Sigmoid colon (tissue), 7 donors: Measurements from ENCODE around the gene PPCDC. TPM values are rescaled to one million over a fixed set of nuclear protein-coding genes. Genes with fewer than 3 reads are reported as not detected.

Experiments
- DNase-seq: peaks from one replicate; pipeline ENCODE4 v3.0.0-alpha.2; 2019
- H3K27ac ChIP-seq, 4 donors: fragments of 200-600 bp; sonication (generic); one replicate each; pipeline ENCODE4 v1.5.1; 2016 to 2019; ENCODE audit warnings: mild to moderate bottlenecking in 1 of 4
- H3K27me3 ChIP-seq, 3 donors: fragments of 200-600 bp; sonication (generic); one replicate each; pipeline ENCODE4 v1.5.1; 2019; ENCODE audit warnings: mild to moderate bottlenecking in 1 of 3
- H3K36me3 ChIP-seq, 4 donors: fragments of 200-600 bp; sonication (generic); one replicate each; pipeline ENCODE4 v1.5.1; 2016 to 2019
- H3K4me1 ChIP-seq, 4 donors: fragments of 200-600 bp; sonication (generic); one replicate each; pipeline ENCODE4 v1.5.1; 2017 to 2019
- H3K4me3 ChIP-seq, 4 donors: fragments of 200-600 bp; sonication (generic); one replicate each; pipeline ENCODE4 v1.5.1; 2017 to 2019; ENCODE audit warnings: mild to moderate bottlenecking in 2 of 4, moderate library complexity in 1 of 4
- H3K9me3 ChIP-seq, 4 donors: fragments of 200-600 bp in 3 of 4; sonication (generic) in 3 of 4; one replicate each; pipeline versions ENCODE4 v1.5.1 to v1.6.1; 2013 to 2019
- EP300 ChIP-seq, 4 donors: sonication (generic); formaldehyde crosslinking; IDR thresholded peaks; one replicate each; pipeline ENCODE4 v1.6.1; 2017; ENCODE audit warnings: antibody characterized with exemption in 4 of 4
- POLR2A ChIP-seq, 2 donors: fragments of 450-650 bp; IDR thresholded peaks; one replicate each; pipeline ENCODE4 v1.6.1; 2016; ENCODE audit warnings: antibody characterized with exemption in 2 of 2, mild to moderate bottlenecking in 2 of 2, moderate library complexity in 2 of 2
- POLR2AphosphoS5 ChIP-seq, 4 donors: sonication (generic); formaldehyde crosslinking; IDR thresholded peaks; one replicate each; pipeline ENCODE4 v1.6.1; 2017; ENCODE audit warnings: antibody characterized with exemption in 4 of 4
- WGBS, 2 donors: extraction: QIAGEN DNeasy Blood & Tissue Kit; methylation state at CpG; one replicate each; pipeline ENCODE4 v1.1.7; 2013; 5-methylcytosine and 5-hydroxymethylcytosine counted together
- intact Hi-C: fragments of 100-400 bp; cut with DNase I; formaldehyde crosslinking; loops from one replicate; pipeline ENCODE4 v1.15.1; 2023
- polyA plus RNA-seq, 3 donors: library from polyadenylated mRNA; stranded (reverse); fragments of 200-250 nt; gene quantifications; one replicate each; pipeline ENCODE4 v1.2.3, GENCODE V29; 2013
- total RNA-seq, 4 donors: library from RNA; depleted of rRNA; stranded (reverse); fragments of >200 nt; gene quantifications; one replicate each; pipeline ENCODE4 v1.1.0, GENCODE V29; 2016
- TF ChIP-seq, protein P1 (sequence below), 4 experiments: fragments of 450-650 bp in 3 of 4; fragments of 200-600 bp in 1 of 4; IDR thresholded peaks; one replicate each; pipeline ENCODE4 v1.5.1; 2016 to 2019; ENCODE audit warnings: antibody characterized with exemption in 4 of 4, mild to moderate bottlenecking in 3 of 4, moderate library complexity in 2 of 4
- donor health status: healthy with polysubstance abuse.
- donor health status: Bipolar disorder and iron deficiency.
- donor health status: healthy.

Gene PPCDC
- total and polyA plus RNA-seq, 7 donors: 7.9 to 37.0 (median 16.2) TPM

DNA sequence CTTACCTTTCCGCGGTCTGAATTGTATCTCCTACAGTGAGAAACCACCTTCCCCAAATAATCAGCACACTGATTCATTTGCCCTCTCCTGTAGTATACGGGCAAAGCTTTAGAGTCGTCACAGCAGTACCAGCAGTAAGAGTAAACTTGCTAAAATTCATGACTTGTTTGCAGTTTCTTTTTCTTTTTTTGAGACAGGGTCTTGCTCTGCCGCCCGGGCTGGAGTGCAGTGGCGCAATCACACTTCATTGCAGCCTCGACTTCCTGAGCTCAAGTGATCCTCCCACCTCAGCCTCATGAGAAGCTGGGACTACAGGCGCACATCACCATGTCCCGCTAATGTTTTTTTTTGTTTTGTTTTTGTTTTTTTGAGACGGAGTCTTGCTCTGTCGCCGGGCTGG, 16.2 kb upstream of the PPCDC start:
- Histone ChIP-seq H3K27me3 (no peaks in the 10 kb centered on the region), H3K4me3 (no peak overlapping the region), H3K36me3 (no peaks in the 10 kb centered on the region), H3K4me1 (no peaks in the 10 kb centered on the region), H3K9me3 (no peaks in the 10 kb centered on the region), H3K27ac (no peak overlapping the region)
- no peak for TF ChIP-seq EP300 (IDR thresholded peaks at IDR 0.05)
- TF ChIP-seq, protein P1, sequence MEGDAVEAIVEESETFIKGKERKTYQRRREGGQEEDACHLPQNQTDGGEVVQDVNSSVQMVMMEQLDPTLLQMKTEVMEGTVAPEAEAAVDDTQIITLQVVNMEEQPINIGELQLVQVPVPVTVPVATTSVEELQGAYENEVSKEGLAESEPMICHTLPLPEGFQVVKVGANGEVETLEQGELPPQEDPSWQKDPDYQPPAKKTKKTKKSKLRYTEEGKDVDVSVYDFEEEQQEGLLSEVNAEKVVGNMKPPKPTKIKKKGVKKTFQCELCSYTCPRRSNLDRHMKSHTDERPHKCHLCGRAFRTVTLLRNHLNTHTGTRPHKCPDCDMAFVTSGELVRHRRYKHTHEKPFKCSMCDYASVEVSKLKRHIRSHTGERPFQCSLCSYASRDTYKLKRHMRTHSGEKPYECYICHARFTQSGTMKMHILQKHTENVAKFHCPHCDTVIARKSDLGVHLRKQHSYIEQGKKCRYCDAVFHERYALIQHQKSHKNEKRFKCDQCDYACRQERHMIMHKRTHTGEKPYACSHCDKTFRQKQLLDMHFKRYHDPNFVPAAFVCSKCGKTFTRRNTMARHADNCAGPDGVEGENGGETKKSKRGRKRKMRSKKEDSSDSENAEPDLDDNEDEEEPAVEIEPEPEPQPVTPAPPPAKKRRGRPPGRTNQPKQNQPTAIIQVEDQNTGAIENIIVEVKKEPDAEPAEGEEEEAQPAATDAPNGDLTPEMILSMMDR (IDR thresholded peaks at IDR 0.05): no peak
- TF ChIP-seq POLR2A (IDR thresholded peaks at IDR 0.05): no peak
- no peak for TF ChIP-seq POLR2AphosphoS5 (IDR thresholded peaks at IDR 0.05)
- WGBS, 2 donors: 80 to 92% methylated on average over 13 of the region's 13 CpGs
- intact Hi-C loops: no loop called here
- no peak for DNase-seq

DNA sequence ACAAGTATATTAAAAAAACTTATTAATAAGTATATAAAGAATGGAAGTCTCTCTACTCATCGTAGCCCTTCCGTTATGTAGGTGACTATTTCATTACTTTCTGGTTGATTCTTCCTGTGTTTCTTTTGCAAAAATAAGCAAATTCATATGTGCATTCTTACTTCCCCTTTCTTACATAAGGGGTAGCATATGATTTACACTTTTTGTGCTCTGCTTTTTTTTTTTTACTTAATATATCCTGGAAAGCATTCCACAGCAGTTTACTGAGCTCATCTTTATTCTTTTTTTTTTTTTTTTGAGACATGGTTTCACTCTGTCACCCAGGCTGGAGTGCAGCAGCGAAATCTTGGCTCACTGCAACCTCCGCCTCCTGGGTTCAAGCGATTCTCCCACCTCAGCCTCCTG, 15.2 kb upstream of the PPCDC start:
- intact Hi-C loops: no loop called here
- no peaks in the 10 kb centered on the region for H3K36me3 ChIP-seq
- DNase-seq: no peak
- H3K9me3 ChIP-seq: no peaks in the 10 kb centered on the region
- H3K4me3 ChIP-seq: no peak overlapping the region
- 62 to 86% methylated on average over 5 of the region's 5 CpGs for WGBS, 2 donors
- TF ChIP-seq, protein P1 (IDR thresholded peaks at IDR 0.05): no peak
- H3K27ac ChIP-seq: no peak overlapping the region
- H3K4me1 ChIP-seq: no peaks in the 10 kb centered on the region
- H3K27me3 ChIP-seq: no peaks in the 10 kb centered on the region

DNA sequence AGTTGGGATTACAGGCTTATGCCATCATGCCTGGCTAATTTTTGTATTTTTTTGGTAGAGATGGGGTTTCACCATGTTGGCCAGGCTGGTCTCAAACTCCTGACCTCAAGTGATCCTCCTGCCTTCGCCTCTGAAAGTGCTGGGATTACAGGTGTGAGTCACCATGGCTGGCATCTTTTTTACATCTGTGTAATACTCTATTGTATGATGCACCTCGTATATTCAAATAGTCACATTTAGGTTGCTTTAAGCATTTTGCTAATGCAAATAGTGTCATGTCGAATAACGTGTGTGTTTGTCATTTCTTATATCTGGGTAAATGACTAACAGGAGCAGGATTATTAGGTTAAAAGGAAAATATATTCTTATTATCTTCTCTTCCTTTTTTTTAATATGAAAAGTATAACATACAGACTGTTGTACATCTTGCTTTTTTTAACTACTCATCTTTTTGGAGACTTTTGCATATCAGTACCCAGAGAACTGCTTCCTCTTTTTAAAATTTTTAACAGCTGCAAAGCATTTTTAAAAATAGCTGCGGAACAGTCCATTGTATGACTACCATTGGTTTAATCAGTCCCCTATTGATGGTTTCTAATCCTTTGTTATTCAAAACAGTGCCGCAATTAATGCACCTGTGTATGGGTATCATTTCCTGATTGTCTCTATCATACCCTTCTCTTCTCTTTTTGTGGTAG, 14.6 kb upstream of the PPCDC start:
- H3K4me3 ChIP-seq: no peak overlapping the region
- TF ChIP-seq, protein P1 (IDR thresholded peaks at IDR 0.05): no peak
- TF ChIP-seq POLR2A (IDR thresholded peaks at IDR 0.05) (no peak), EP300 (IDR thresholded peaks at IDR 0.05) (no peak), POLR2AphosphoS5 (IDR thresholded peaks at IDR 0.05) (no peak)
- no peaks in the 10 kb centered on the region for H3K4me1 ChIP-seq
- WGBS, 2 donors: 56 to 80% methylated on average over 6 of the region's 6 CpGs
- H3K27ac ChIP-seq: no peak overlapping the region
- intact Hi-C loops: no loop called here
- no peak for DNase-seq
- no peaks in the 10 kb centered on the region for H3K9me3 ChIP-seq
- H3K27me3 ChIP-seq: no peaks in the 10 kb centered on the region
- no peaks in the 10 kb centered on the region for H3K36me3 ChIP-seq

DNA sequence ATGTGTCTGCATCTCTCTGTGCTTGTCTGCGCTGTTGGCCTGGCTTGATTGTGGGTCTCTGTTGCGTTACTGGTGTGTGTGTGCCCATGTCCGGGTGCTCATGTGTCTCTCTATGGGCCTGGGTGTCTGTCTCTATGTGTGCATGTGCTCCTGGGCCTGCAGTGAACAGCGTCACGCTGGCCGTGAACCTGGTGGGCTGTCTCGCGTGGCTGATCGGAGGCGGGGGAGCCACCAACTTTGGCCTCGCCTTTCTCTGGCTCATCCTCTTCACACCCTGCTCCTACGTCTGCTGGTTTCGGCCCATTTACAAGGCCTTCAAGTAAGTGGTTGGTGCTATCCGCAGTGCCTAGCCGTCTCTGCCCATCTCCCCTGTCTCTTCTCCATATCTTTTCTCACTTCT, 7.0 kb upstream of the PPCDC start:
- H3K9me3 ChIP-seq: no peaks in the 10 kb centered on the region
- no peak for DNase-seq
- H3K27me3 ChIP-seq: no peaks in the 10 kb centered on the region
- H3K27ac ChIP-seq: no peak overlapping the region
- WGBS, 2 donors: 92 to 93% methylated on average over 15 of the region's 15 CpGs
- TF ChIP-seq POLR2A (IDR thresholded peaks at IDR 0.05) (no peak), POLR2AphosphoS5 (IDR thresholded peaks at IDR 0.05) (no peak), EP300 (IDR thresholded peaks at IDR 0.05) (no peak)
- TF ChIP-seq, protein P1 (IDR thresholded peaks at IDR 0.05): no peak
- no peaks in the 10 kb centered on the region for H3K4me1 ChIP-seq
- no peak overlapping the region for H3K4me3 ChIP-seq
- intact Hi-C loops: no loop called here
- no peaks in the 10 kb centered on the region for H3K36me3 ChIP-seq

GRCh38 chr15:75019916-75020315, 3.5 kb upstream of the PPCDC start:
- peaks cover 0 to 16% (median 9%) of the 10 kb centered on the region in 4 donors for H3K4me1 ChIP-seq
- no peaks in the 10 kb centered on the region for H3K27me3 ChIP-seq
- H3K4me3 ChIP-seq: no peak overlapping the region
- H3K9me3 ChIP-seq: no peaks in the 10 kb centered on the region
- H3K27ac ChIP-seq: no peak overlapping the region
- no peak for DNase-seq
- H3K36me3 ChIP-seq: no peaks in the 10 kb centered on the region
- 87 to 93% methylated on average over 3 of the region's 3 CpGs for WGBS, 2 donors
- TF ChIP-seq POLR2A (IDR thresholded peaks at IDR 0.05): no peak
- no peak for TF ChIP-seq POLR2AphosphoS5 (IDR thresholded peaks at IDR 0.05)
- TF ChIP-seq, protein P1 (IDR thresholded peaks at IDR 0.05): no peak
- TF ChIP-seq EP300 (IDR thresholded peaks at IDR 0.05): no peak
- intact Hi-C loops: no loop called here
